GM23338 (cell line): ENCODE data around the gene SCYGR8.

Experiments used
- CTCF ChIP-seq, 2 experiments: fragments of 200-600 bp in 1 of 2; sonication (generic) in 1 of 2; conservative IDR thresholded peaks; 2 replicates each; pipeline versions ENCODE4 v1.5.1 to v1.6.1; 2016 to 2017; ENCODE audit warnings: antibody characterized with exemption in 2 of 2, low read depth in 2 of 2, mild to moderate bottlenecking in 2 of 2, moderate library complexity in 1 of 2
- POLR2AphosphoS5 ChIP-seq: IDR thresholded peaks from 2 replicates; pipeline ENCODE4 v1.6.1; 2016; ENCODE audit warnings: antibody characterized with exemption, low read depth

- TF ChIP-seq CTCF (conservative IDR thresholded peaks at IDR 0.05; ENCODE audit: low read depth in 2 of 2): no peak
- TF ChIP-seq POLR2AphosphoS5: no peak
Measured at GRCh38 chr2:227772197-227772661, 26.5 kb downstream of the SCYGR8 start.
